Measurements from ENCODE around the gene AMELX.

The AMELX gene

GRCh38 chrX:11293113-11293512 is at the start of gene AMELX:
AMELX (plus strand) TSS chrX:11293413; CDS start chrX:11294789, 1,376 bp downstream.
- DNase-seq = no peak

- DNase-seq = no peak
Observed at GRCh38 chrX:11244636-11245035, 48.6 kb upstream of the AMELX start.

GRCh38 chrX:11254417-11255109 is 38.6 kb upstream of the AMELX start:
- no peak for DNase-seq

- DNase-seq = no peak
Observed at GRCh38 chrX:11257290-11257689, 35.9 kb upstream of the AMELX start.

- no peak for DNase-seq
Observed at GRCh38 chrX:11257711-11258110, 35.5 kb upstream of the AMELX start.

GRCh38 chrX:11259437-11259836 is 33.8 kb upstream of the AMELX start:
- DNase-seq = no peak

GRCh38 chrX:11261260-11261659 is 32.0 kb upstream of the AMELX start:
- no peak for DNase-seq

- DNase-seq = no peak
Observed at GRCh38 chrX:11264925-11265324, 28.3 kb upstream of the AMELX start.

GRCh38 chrX:11265352-11265751 is 27.9 kb upstream of the AMELX start:
- DNase-seq = no peak

GRCh38 chrX:11266573-11267003 is 26.6 kb upstream of the AMELX start:
- DNase-seq = no peak

- DNase-seq = no peak
Observed at GRCh38 chrX:11267425-11267824, 25.8 kb upstream of the AMELX start.

- no peak for DNase-seq
Observed at GRCh38 chrX:11269006-11269405, 24.2 kb upstream of the AMELX start.

- no peak for DNase-seq
Observed at GRCh38 chrX:11269996-11270395, 23.2 kb upstream of the AMELX start.

- DNase-seq = no peak
Observed at GRCh38 chrX:11272290-11272689, 20.9 kb upstream of the AMELX start.

GRCh38 chrX:11272863-11273262 is 20.4 kb upstream of the AMELX start:
- DNase-seq = no peak

- no peak for DNase-seq
Observed at GRCh38 chrX:11273544-11273943, 19.7 kb upstream of the AMELX start.

GRCh38 chrX:11282043-11282442 is 11.2 kb upstream of the AMELX start:
- no peak for DNase-seq

- no peak for DNase-seq
Observed at GRCh38 chrX:11285651-11286050, 7.6 kb upstream of the AMELX start.

- no peak for DNase-seq
Observed at GRCh38 chrX:11287505-11287904, 5.7 kb upstream of the AMELX start.

- DNase-seq = no peak
Observed at GRCh38 chrX:11290416-11291102, 2.7 kb upstream of the AMELX start.

GRCh38 chrX:11296051-11296450 is 2.8 kb downstream of the AMELX start:
- no peak for DNase-seq

- DNase-seq = no peak
Observed at GRCh38 chrX:11298600-11298999, 5.4 kb downstream of the AMELX start.

GRCh38 chrX:11304829-11305228 is 11.6 kb downstream of the AMELX start:
- DNase-seq = no peak

- DNase-seq = no peak
Observed at GRCh38 chrX:11305641-11306040, 12.4 kb downstream of the AMELX start.

GRCh38 chrX:11309220-11309619 is 16.0 kb downstream of the AMELX start:
- no peak for DNase-seq
